ENCODE results near the gene SART1.
"Not testable (repeated sequence)": the region's sequence is repeated elsewhere in the genome, so short reads cannot be mapped to it uniquely, and the experiment has no call there.

The SART1 gene

GRCh38 chr11:66012946-66013761 is 51.6 kb downstream of the SART1 start:
- Histone ChIP-seq H3K27me3 (ENCODE audit: insufficient read depth, low read length) (peaks cover 50% of the 10 kb centered on the region), H3K9me3 (ENCODE audit: low read length) (no peaks in the 10 kb centered on the region), H3K4me3 (ENCODE audit: low read length) (no peak overlapping the region), H2AFZ (ENCODE audit: low read depth, low read length) (no peak overlapping the region), H3K4me1 (ENCODE audit: insufficient read depth, low read length) (no peaks in the 10 kb centered on the region), H3K36me3 (ENCODE audit: insufficient read depth, low read length) (no peaks in the 10 kb centered on the region)

- Histone ChIP-seq H3K36me3 (ENCODE audit: insufficient read depth, low read length) (no peaks in the 10 kb centered on the region), H2AFZ (ENCODE audit: low read depth, low read length) (no peak overlapping the region), H3K4me1 (ENCODE audit: insufficient read depth, low read length) (no peaks in the 10 kb centered on the region), H3K27me3 (ENCODE audit: insufficient read depth, low read length) (peaks cover 50% of the 10 kb centered on the region), H3K9me3 (ENCODE audit: low read length) (no peaks in the 10 kb centered on the region), H3K4me3 (ENCODE audit: low read length) (no peak overlapping the region)
Measured at GRCh38 chr11:66013762-66014100, 52.2 kb downstream of the SART1 start.

GRCh38 chr11:66014804-66015453 is 53.4 kb downstream of the SART1 start:
- Histone ChIP-seq H3K4me1 (ENCODE audit: insufficient read depth, low read length) (no peaks in the 10 kb centered on the region), H3K36me3 (ENCODE audit: insufficient read depth, low read length) (no peaks in the 10 kb centered on the region), H3K27me3 (ENCODE audit: insufficient read depth, low read length) (peaks cover 51% of the 10 kb centered on the region), H3K9me3 (ENCODE audit: low read length) (no peaks in the 10 kb centered on the region), H2AFZ (ENCODE audit: low read depth, low read length) (no peak overlapping the region), H3K4me3 (ENCODE audit: low read length) (no peak overlapping the region)

- Histone ChIP-seq H2AFZ (ENCODE audit: low read depth, low read length) (no peak overlapping the region), H3K4me3 (ENCODE audit: low read length) (no peak overlapping the region), H3K9me3 (ENCODE audit: low read length) (no peaks in the 10 kb centered on the region), H3K36me3 (ENCODE audit: insufficient read depth, low read length) (no peaks in the 10 kb centered on the region), H3K4me1 (ENCODE audit: insufficient read depth, low read length) (no peaks in the 10 kb centered on the region), H3K27me3 (ENCODE audit: insufficient read depth, low read length) (peaks cover 52% of the 10 kb centered on the region)
Measured at GRCh38 chr11:66015454-66015881, 53.9 kb downstream of the SART1 start.

GRCh38 chr11:66015936-66016792 is 54.6 kb downstream of the SART1 start:
- Histone ChIP-seq H3K9me3 (ENCODE audit: low read length) (no peaks in the 10 kb centered on the region), H3K4me3 (ENCODE audit: low read length) (no peak overlapping the region), H2AFZ (ENCODE audit: low read depth, low read length) (no peak overlapping the region), H3K36me3 (ENCODE audit: insufficient read depth, low read length) (no peaks in the 10 kb centered on the region), H3K4me1 (ENCODE audit: insufficient read depth, low read length) (no peaks in the 10 kb centered on the region), H3K27me3 (ENCODE audit: insufficient read depth, low read length) (peaks cover 48% of the 10 kb centered on the region)

- Histone ChIP-seq H3K4me3 (ENCODE audit: low read length) (no peak overlapping the region), H2AFZ (ENCODE audit: low read depth, low read length) (no peak overlapping the region), H3K4me1 (ENCODE audit: insufficient read depth, low read length) (no peaks in the 10 kb centered on the region), H3K36me3 (ENCODE audit: insufficient read depth, low read length) (no peaks in the 10 kb centered on the region), H3K27me3 (ENCODE audit: insufficient read depth, low read length) (peaks cover 42% of the 10 kb centered on the region), H3K9me3 (ENCODE audit: low read length) (no peaks in the 10 kb centered on the region)
Measured at GRCh38 chr11:66016793-66017177, 55.3 kb downstream of the SART1 start.

GRCh38 chr11:66017321-66017720 is 55.8 kb downstream of the SART1 start:
- Histone ChIP-seq H3K9me3 (ENCODE audit: low read length) (no peaks in the 10 kb centered on the region), H3K36me3 (ENCODE audit: insufficient read depth, low read length) (no peaks in the 10 kb centered on the region), H2AFZ (ENCODE audit: low read depth, low read length) (no peak overlapping the region), H3K27me3 (ENCODE audit: insufficient read depth, low read length) (peaks cover 36% of the 10 kb centered on the region), H3K4me3 (ENCODE audit: low read length) (no peak overlapping the region), H3K4me1 (ENCODE audit: insufficient read depth, low read length) (no peaks in the 10 kb centered on the region)

GRCh38 chr11:66020212-66020611 is 58.7 kb downstream of the SART1 start:
- no peak overlapping the region for H2AFZ ChIP-seq (ENCODE audit: low read depth, low read length)
- no peaks in the 10 kb centered on the region for H3K9me3 ChIP-seq (ENCODE audit: low read length)
- H3K27me3 ChIP-seq (ENCODE audit: insufficient read depth, low read length): peaks cover 19% of the 10 kb centered on the region
- H3K4me1 ChIP-seq (ENCODE audit: insufficient read depth, low read length): no peaks in the 10 kb centered on the region
- no peak overlapping the region for H3K4me3 ChIP-seq (ENCODE audit: low read length)
- no peaks in the 10 kb centered on the region for H3K36me3 ChIP-seq (ENCODE audit: insufficient read depth, low read length)

GRCh38 chr11:66020618-66021357 is 59.3 kb downstream of the SART1 start:
- peaks cover 14% of the 10 kb centered on the region for H3K27me3 ChIP-seq (ENCODE audit: insufficient read depth, low read length)
- no peaks in the 10 kb centered on the region for H3K36me3 ChIP-seq (ENCODE audit: insufficient read depth, low read length)
- H3K4me1 ChIP-seq (ENCODE audit: insufficient read depth, low read length): no peaks in the 10 kb centered on the region
- no peak overlapping the region for H2AFZ ChIP-seq (ENCODE audit: low read depth, low read length)
- H3K9me3 ChIP-seq (ENCODE audit: low read length): no peaks in the 10 kb centered on the region
- no peak overlapping the region for H3K4me3 ChIP-seq (ENCODE audit: low read length)

GRCh38 chr11:66022401-66023185 is 61.1 kb downstream of the SART1 start:
- H3K36me3 ChIP-seq (ENCODE audit: insufficient read depth, low read length): no peaks in the 10 kb centered on the region
- H3K27me3 ChIP-seq (ENCODE audit: insufficient read depth, low read length): peaks cover 10% of the 10 kb centered on the region
- no peak overlapping the region for H3K4me3 ChIP-seq (ENCODE audit: low read length)
- H3K9me3 ChIP-seq (ENCODE audit: low read length): no peaks in the 10 kb centered on the region
- no peaks in the 10 kb centered on the region for H3K4me1 ChIP-seq (ENCODE audit: insufficient read depth, low read length)
- H2AFZ ChIP-seq (ENCODE audit: low read depth, low read length): peak overlapping the region; percentile 42

GRCh38 chr11:66023186-66023440 is 61.6 kb downstream of the SART1 start:
- H3K9me3 ChIP-seq (ENCODE audit: low read length); H2AFZ ChIP-seq (ENCODE audit: low read depth, low read length); H3K4me1 ChIP-seq (ENCODE audit: insufficient read depth, low read length); H3K36me3 ChIP-seq (ENCODE audit: insufficient read depth, low read length); H3K4me3 ChIP-seq (ENCODE audit: low read length): not testable (repeated sequence)
- peaks cover 10% of the 10 kb centered on the region for H3K27me3 ChIP-seq (ENCODE audit: insufficient read depth, low read length)

- Histone ChIP-seq H3K36me3 (ENCODE audit: insufficient read depth, low read length) (no peaks in the 10 kb centered on the region), H3K4me3 (ENCODE audit: low read length) (no peak within 1 kb of the TSS), H3K27me3 (ENCODE audit: insufficient read depth, low read length) (peaks cover 4% of the 10 kb centered on the region), H3K9me3 (ENCODE audit: low read length) (no peaks in the 10 kb centered on the region), H2AFZ (ENCODE audit: low read depth, low read length) (no peak within 1 kb of the TSS), H3K4me1 (ENCODE audit: insufficient read depth, low read length) (no peaks in the 10 kb centered on the region)
Measured at GRCh38 chr11:66026017-66026529, 64.5 kb downstream of the SART1 start, which contains the start of gene CATSPER1. TSS of gene CATSPER1 (minus strand) at chr11:66026479. CDS start at chr11:66026379, 100 bp downstream.

All from neuron (in vitro differentiated cells).